Gastroesophageal sphincter (tissue), 3 donors: ENCODE data around the gene OXCT1.

Experiments
- POLR2A ChIP-seq, 2 donors: fragments of 450-650 bp; IDR thresholded peaks; one replicate each; pipeline ENCODE4 v1.6.1; 2017; ENCODE audit warnings: antibody characterized with exemption in 2 of 2, mild to moderate bottlenecking in 2 of 2, moderate library complexity in 1 of 2
- TF ChIP-seq, protein P1 (sequence below), 4 experiments: fragments of 200-600 bp in 2 of 4; fragments of 450-650 bp in 2 of 4; sonication (generic) in 1 of 4; IDR thresholded peaks; one replicate each; pipeline ENCODE4 v1.5.1; 2017 to 2019; ENCODE audit warnings: antibody characterized with exemption in 4 of 4, mild to moderate bottlenecking in 2 of 4, moderate library complexity in 2 of 4

DNA sequence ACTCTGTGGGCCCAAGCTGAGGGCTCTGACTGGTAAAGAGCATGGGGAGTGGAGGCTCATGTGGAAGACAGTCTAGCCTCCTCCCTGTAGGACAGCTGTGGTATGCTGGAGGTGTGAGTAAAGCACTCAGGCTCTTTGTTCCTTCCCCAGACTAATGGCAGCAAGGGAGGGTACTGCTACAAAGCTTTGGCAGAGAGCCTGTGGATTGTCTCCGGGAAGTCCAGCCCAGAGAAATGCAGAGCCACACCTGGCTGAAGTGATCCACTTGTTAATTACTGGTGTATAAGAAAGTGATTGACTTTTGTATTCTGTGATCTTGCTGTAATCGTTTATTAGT is 161.7 kb downstream of the OXCT1 start:
- TF ChIP-seq, protein P1, sequence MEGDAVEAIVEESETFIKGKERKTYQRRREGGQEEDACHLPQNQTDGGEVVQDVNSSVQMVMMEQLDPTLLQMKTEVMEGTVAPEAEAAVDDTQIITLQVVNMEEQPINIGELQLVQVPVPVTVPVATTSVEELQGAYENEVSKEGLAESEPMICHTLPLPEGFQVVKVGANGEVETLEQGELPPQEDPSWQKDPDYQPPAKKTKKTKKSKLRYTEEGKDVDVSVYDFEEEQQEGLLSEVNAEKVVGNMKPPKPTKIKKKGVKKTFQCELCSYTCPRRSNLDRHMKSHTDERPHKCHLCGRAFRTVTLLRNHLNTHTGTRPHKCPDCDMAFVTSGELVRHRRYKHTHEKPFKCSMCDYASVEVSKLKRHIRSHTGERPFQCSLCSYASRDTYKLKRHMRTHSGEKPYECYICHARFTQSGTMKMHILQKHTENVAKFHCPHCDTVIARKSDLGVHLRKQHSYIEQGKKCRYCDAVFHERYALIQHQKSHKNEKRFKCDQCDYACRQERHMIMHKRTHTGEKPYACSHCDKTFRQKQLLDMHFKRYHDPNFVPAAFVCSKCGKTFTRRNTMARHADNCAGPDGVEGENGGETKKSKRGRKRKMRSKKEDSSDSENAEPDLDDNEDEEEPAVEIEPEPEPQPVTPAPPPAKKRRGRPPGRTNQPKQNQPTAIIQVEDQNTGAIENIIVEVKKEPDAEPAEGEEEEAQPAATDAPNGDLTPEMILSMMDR (IDR thresholded peaks at IDR 0.05), result no peak
- no peak for TF ChIP-seq POLR2A (IDR thresholded peaks at IDR 0.05)
